Limb (tissue), 2 donors: ENCODE data around the gene TMEM203.

Source experiments
- DNase-seq, 2 donors: peaks; one replicate each; pipeline ENCODE4 v3.0.0-alpha.2; 2016; ENCODE audit errors: extremely low spot score in 2 of 2

The TMEM203 gene

GRCh38 chr9:137230705-137231371 is 25.4 kb upstream of the TMEM203 start, which contains the start of gene SLC34A3:
SLC34A3 (plus strand) TSS chr9:137230901; CDS start chr9:137231703, 802 bp downstream.
- no peak for DNase-seq

- DNase-seq: no peak
Measured at GRCh38 chr9:137229903-137230704, 24.7 kb upstream of the TMEM203 start.

- no peak for DNase-seq
Measured at GRCh38 chr9:137228968-137229896, 23.8 kb upstream of the TMEM203 start.

GRCh38 chr9:137228506-137228967 is 23.1 kb upstream of the TMEM203 start:
- no peak for DNase-seq

GRCh38 chr9:137227853-137228505 is 22.5 kb upstream of the TMEM203 start:
- no peak for DNase-seq

GRCh38 chr9:137227054-137227852 is 21.8 kb upstream of the TMEM203 start, which contains the start of gene RNF224:
RNF224 (plus strand) TSS chr9:137227502; CDS start chr9:137228336, 834 bp downstream.
- peak in 1 of 2 donors; percentile 85 for DNase-seq

GRCh38 chr9:137226338-137227053 is 21.0 kb upstream of the TMEM203 start:
- DNase-seq: peak in 1 of 2 donors; percentile 21

- peak in 1 of 2 donors; percentile 26 for DNase-seq
Measured at GRCh38 chr9:137225699-137226331, 20.4 kb upstream of the TMEM203 start.

GRCh38 chr9:137224830-137225694 is 19.6 kb upstream of the TMEM203 start, which contains the start of gene CYSRT1:
CYSRT1 (plus strand) TSS chr9:137225174; CDS start chr9:137225622, 448 bp downstream.
- DNase-seq: peak in 1 of 2 donors; percentile 31

- peak; percentile 96 to 97 for DNase-seq
Measured at GRCh38 chr9:137223078-137223970, 17.9 kb upstream of the TMEM203 start.

- no peak for DNase-seq
Measured at GRCh38 chr9:137222190-137223077, 17.0 kb upstream of the TMEM203 start, which contains the start of gene RNF208. RNF208 (minus strand) TSS chr9:137222240; CDS start chr9:137221212, 1,028 bp downstream.

GRCh38 chr9:137221506-137222111 is 16.2 kb upstream of the TMEM203 start:
- DNase-seq: no peak

GRCh38 chr9:137221095-137221505 is 15.7 kb upstream of the TMEM203 start:
- no peak for DNase-seq

GRCh38 chr9:137220317-137221094 is 15.1 kb upstream of the TMEM203 start:
- DNase-seq: no peak
